Left lung (tissue), 10 donors: ENCODE data around the gene RELB. TPM values are rescaled to one million over a fixed set of nuclear protein-coding genes. Genes with fewer than 3 reads are reported as not detected.
"Not testable (repeated sequence)": the region's sequence is repeated elsewhere in the genome, so short reads cannot be mapped to it uniquely, and the experiment has no call there.

Source experiments
- ATAC-seq: fragments of 200-7000 bp; cut with Tn5 transposase; one replicate; pipeline ENCODE4 v1.9.1; 2020; ENCODE audit warnings: moderate library complexity
- DNase-seq, 4 donors: peaks; one replicate each; pipeline ENCODE4 v3.0.0-alpha.2; 2013 to 2020
- H3K27ac ChIP-seq, 2 donors: fragments of 200-600 bp; sonication (generic) in 1 of 2; one replicate each; pipeline versions ENCODE4 v1.5.0 to v1.8.0; 2020 to 2021
- H3K27me3 ChIP-seq, 2 donors: fragments of 200-600 bp; sonication (generic) in 1 of 2; one replicate each; pipeline versions ENCODE4 v1.5.0 to v1.8.0; 2020 to 2021
- H3K36me3 ChIP-seq, 2 donors: fragments of 200-600 bp; sonication (generic) in 1 of 2; one replicate each; pipeline versions ENCODE4 v1.5.0 to v1.8.0; 2020 to 2021
- H3K4me1 ChIP-seq, 2 donors: fragments of 200-600 bp; one replicate each; pipeline ENCODE4 v1.8.0; 2021
- H3K4me3 ChIP-seq, 2 donors: fragments of 200-600 bp; sonication (generic) in 1 of 2; one replicate each; pipeline versions ENCODE4 v1.5.0 to v1.8.0; 2020 to 2021; ENCODE audit warnings: mild to moderate bottlenecking in 1 of 2
- H3K9me3 ChIP-seq, 2 donors: fragments of 200-600 bp; sonication (generic) in 1 of 2; one replicate each; pipeline versions ENCODE4 v1.5.0 to v1.8.0; 2020 to 2021
- CTCF ChIP-seq, 2 donors: fragments of 200-600 bp; sonication (generic) in 1 of 2; IDR thresholded peaks; one replicate each; pipeline versions ENCODE4 v1.5.0 to v1.8.0; 2021; ENCODE audit warnings: antibody characterized with exemption in 2 of 2
- intact Hi-C, 2 donors: fragments of 100-400 bp; cut with DNase I; formaldehyde crosslinking; loops; one replicate each; pipeline versions ENCODE4 v1.11.2 to v1.14.2; 2022
- polyA plus RNA-seq, 6 donors: library from polyadenylated mRNA; unstranded; fragments of 120-200 nt; gene quantifications; one replicate each; pipeline ENCODE4 v1.2.1, GENCODE V29; 2013; ENCODE audit not compliant: insufficient read length in 6 of 6
- total RNA-seq, 2 donors: library from RNA; stranded (reverse); fragmentation: NEBNext Ultra II Directional; extraction: Animal tissue kit (Norgen Biotek cat#: 25700); gene quantifications; one replicate each; pipeline ENCODE4 v1.2.1, GENCODE V29; 2021
- donor health status: DM: no; HTN: yes; CAD: no.
- donor health status: DM: no; HTN: no; CAD: no.

Gene RELB
- total and polyA plus RNA-seq, 8 donors = 3.7 to 18.7 (median 5.6) TPM

DNA sequence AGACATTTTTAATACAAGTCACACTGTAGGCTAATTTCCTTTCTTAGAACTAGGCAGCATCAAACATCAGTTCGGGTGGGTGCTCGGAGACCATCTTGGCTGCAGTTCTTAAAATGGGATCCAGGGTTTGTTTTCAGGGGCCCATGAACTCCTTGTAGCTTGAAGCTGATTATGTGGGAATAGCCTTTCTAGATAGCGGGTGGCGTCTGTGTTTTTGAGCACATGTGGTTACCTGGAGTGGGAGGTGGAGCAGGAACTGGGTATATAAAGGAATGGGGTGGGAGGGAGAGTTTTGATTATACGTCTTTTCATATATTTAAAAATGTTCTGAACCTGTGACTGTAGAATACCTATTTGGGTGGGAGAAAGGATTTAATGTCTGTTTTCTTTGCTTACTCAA is 33.1 kb upstream of the RELB start:
- H3K4me1 ChIP-seq = no peaks in the 10 kb centered on the region
- no peak overlapping the region for H3K4me3 ChIP-seq
- no peak overlapping the region for H3K27ac ChIP-seq
- peaks cover 0 to 72% of the 10 kb centered on the region in 2 donors for H3K36me3 ChIP-seq
- ATAC-seq (no peak), DNase-seq (no peak)
- H3K9me3 ChIP-seq = no peaks in the 10 kb centered on the region
- no peak for TF ChIP-seq CTCF (IDR thresholded peaks at IDR 0.05)
- H3K27me3 ChIP-seq = no peaks in the 10 kb centered on the region
- intact Hi-C loops = no loop called here

GRCh38 chr19:44968670-44969069 is 32.6 kb upstream of the RELB start:
- intact Hi-C loops = no loop called here

GRCh38 chr19:44969437-44969836 is 31.8 kb upstream of the RELB start:
- Histone ChIP-seq H3K36me3 (peaks cover 0 to 73% of the 10 kb centered on the region in 2 donors), H3K27me3 (no peaks in the 10 kb centered on the region), H3K4me3 (no peak overlapping the region), H3K27ac (no peak overlapping the region), H3K9me3 (no peaks in the 10 kb centered on the region), H3K4me1 (no peaks in the 10 kb centered on the region)
- intact Hi-C loops = no loop called here
- DNase-seq = no peak
- no peak for TF ChIP-seq CTCF (IDR thresholded peaks at IDR 0.05)
- ATAC-seq = no peak

More at GRCh38 chr19:44968670-44969069, 32.6 kb upstream of the RELB start:
- TF ChIP-seq CTCF (IDR thresholded peaks at IDR 0.05) = no peak
- Histone ChIP-seq H3K4me1 (no peaks in the 10 kb centered on the region), H3K27me3 (no peaks in the 10 kb centered on the region), H3K9me3 (no peaks in the 10 kb centered on the region), H3K27ac (no peak overlapping the region), H3K36me3 (peaks cover 0 to 73% of the 10 kb centered on the region in 2 donors), H3K4me3 (no peak overlapping the region)
- ATAC-seq (no peak), DNase-seq (no peak)

DNA sequence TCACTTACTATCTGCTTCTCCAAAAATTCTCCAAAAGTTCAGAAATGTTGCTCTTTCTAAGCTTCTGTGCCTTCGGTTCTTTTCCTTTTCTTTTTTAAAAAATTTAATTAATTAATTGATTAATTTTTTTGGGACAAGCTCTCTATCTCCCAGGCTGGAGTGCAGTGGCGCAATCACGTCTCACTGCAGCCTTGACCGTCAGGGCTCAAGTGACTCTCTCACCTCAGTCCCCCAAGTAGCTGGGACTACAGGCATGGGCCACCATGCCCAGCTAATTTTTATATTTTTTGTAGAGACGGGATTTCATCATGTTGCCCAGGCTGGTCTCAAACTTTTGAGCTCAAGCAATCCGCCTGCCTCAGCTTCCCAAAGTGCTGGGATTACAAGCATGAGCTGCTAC is 29.8 kb upstream of the RELB start:
- ATAC-seq, H3K27ac ChIP-seq, H3K4me3 ChIP-seq, intact Hi-C loops, H3K9me3 ChIP-seq, H3K27me3 ChIP-seq, DNase-seq, H3K4me1 ChIP-seq: not testable (repeated sequence)
- peaks cover 4 to 73% of the 10 kb centered on the region in 2 donors for H3K36me3 ChIP-seq

DNA sequence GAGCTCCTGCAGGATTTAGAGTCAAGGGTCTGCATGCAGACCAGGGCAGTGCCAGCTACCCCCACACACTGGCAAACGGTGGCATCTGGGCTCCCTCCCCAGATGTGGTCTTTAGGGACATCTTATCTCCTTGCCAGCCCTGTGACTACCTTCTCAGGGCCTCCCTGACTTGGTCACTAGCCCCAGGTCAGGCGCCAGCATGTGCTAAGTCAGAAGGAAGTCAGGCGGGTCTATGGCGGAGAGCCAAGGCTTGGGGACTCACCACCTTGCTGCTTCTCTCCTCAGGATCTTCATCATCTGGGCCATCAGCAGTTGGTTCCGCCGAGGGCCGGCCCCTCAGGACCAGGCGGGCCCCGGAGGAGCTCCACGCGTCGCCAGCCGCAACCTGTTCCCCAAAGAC is 28.5 kb upstream of the RELB start:
- Histone ChIP-seq H3K4me3 (no peak overlapping the region), H3K36me3 (peaks cover 4 to 73% of the 10 kb centered on the region in 2 donors), H3K9me3 (no peaks in the 10 kb centered on the region), H3K27me3 (no peaks in the 10 kb centered on the region), H3K4me1 (no peaks in the 10 kb centered on the region), H3K27ac (no peak overlapping the region)
- intact Hi-C loops = no loop called here
- no peak for TF ChIP-seq CTCF (IDR thresholded peaks at IDR 0.05)
- ATAC-seq = no peak
- no peak for DNase-seq

GRCh38 chr19:44973982-44974735 is 27.1 kb upstream of the RELB start:
- intact Hi-C loops = no loop called here
- no peaks in the 10 kb centered on the region for H3K4me1 ChIP-seq
- H3K9me3 ChIP-seq = no peaks in the 10 kb centered on the region
- no peak overlapping the region for H3K27ac ChIP-seq
- DNase-seq = no peak
- TF ChIP-seq CTCF (IDR thresholded peaks at IDR 0.05) = no peak
- H3K36me3 ChIP-seq = peaks cover 4 to 74% of the 10 kb centered on the region in 2 donors
- no peak for ATAC-seq
- H3K4me3 ChIP-seq = no peak overlapping the region
- H3K27me3 ChIP-seq = no peaks in the 10 kb centered on the region
